Muscle layer of duodenum (tissue), 2 donors: ENCODE measurements around the gene KLC3.
A peak's percentile ranks its signal among the peaks of the same experiment; 100 is the strongest.

Experiments
- H3K27ac ChIP-seq: one replicate; pipeline ENCODE4 v1.7.0; 2013; ENCODE audit warnings: mild to moderate bottlenecking, low read length
- H3K27me3 ChIP-seq: one replicate; pipeline ENCODE4 v1.7.0; 2013; ENCODE audit warnings: low read depth, mild to moderate bottlenecking, control low read depth, low read length
- H3K36me3 ChIP-seq, 2 donors: one replicate each; pipeline ENCODE4 v1.7.0; 2013; ENCODE audit warnings: low read length in 2 of 2, control low read depth in 1 of 2, mild to moderate bottlenecking in 1 of 2; ENCODE audit not compliant: insufficient read depth in 2 of 2, control insufficient read depth in 1 of 2
- H3K4me1 ChIP-seq, 2 donors: one replicate each; pipeline ENCODE4 v1.7.0; 2013; ENCODE audit warnings: low read length in 2 of 2, mild to moderate bottlenecking in 2 of 2, control low read depth in 1 of 2, moderate library complexity in 1 of 2; ENCODE audit not compliant: insufficient read depth in 2 of 2, control insufficient read depth in 1 of 2
- H3K4me3 ChIP-seq, 2 donors: one replicate each; pipeline ENCODE4 v1.7.0; 2013; ENCODE audit warnings: low read length in 2 of 2, low read depth in 1 of 2, mild to moderate bottlenecking in 1 of 2
- H3K9me3 ChIP-seq, 2 donors: one replicate each; pipeline ENCODE4 v1.7.0; 2013; ENCODE audit warnings: low read length in 2 of 2, control low read depth in 1 of 2, mild to moderate bottlenecking in 1 of 2; ENCODE audit not compliant: control insufficient read depth in 1 of 2
- donor health status: healthy.

The KLC3 gene

GRCh38 chr19:45358213-45358792, 17.8 kb downstream of the KLC3 start:
- Histone ChIP-seq H3K27me3 (no peaks in the 10 kb centered on the region), H3K27ac (no peak overlapping the region), H3K4me1 (no peaks in the 10 kb centered on the region), H3K4me3 (no peak overlapping the region), H3K36me3 (peaks cover 22 to 48% of the 10 kb centered on the region in 2 donors), H3K9me3 (no peaks in the 10 kb centered on the region)

- peaks cover 17 to 43% of the 10 kb centered on the region in 2 donors for H3K36me3 ChIP-seq
Observed at GRCh38 chr19:45361608-45362007, 21.1 kb downstream of the KLC3 start.

DNA sequence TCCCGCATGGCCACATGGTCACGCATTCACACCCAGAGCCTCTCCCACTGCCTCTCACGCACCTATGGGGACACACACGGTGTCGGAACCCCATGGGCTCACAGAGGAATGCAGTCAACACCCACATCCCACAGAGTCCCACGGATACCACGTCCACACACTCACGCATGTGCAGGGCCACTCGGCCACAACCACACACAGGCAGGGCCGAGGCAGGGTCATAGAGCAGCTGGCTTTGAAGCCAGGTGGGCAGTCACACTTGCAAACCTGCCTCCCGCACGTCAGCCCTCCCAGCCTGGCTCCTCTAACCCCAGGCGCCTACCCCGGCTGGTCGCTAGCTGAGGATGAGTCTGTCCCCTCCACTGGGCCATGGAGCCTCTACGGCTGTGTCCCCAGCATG, 21.7 kb downstream of the KLC3 start:
- Histone ChIP-seq H3K27ac (no peak overlapping the region), H3K4me1 (no peaks in the 10 kb centered on the region), H3K27me3 (no peaks in the 10 kb centered on the region), H3K9me3 (no peaks in the 10 kb centered on the region), H3K4me3 (no peak overlapping the region), H3K36me3 (peaks cover 13 to 36% of the 10 kb centered on the region in 2 donors)

More at GRCh38 chr19:45361608-45362007, 21.1 kb downstream of the KLC3 start:
- H3K27me3 ChIP-seq = no peaks in the 10 kb centered on the region
- H3K4me1 ChIP-seq = no peaks in the 10 kb centered on the region
- no peaks in the 10 kb centered on the region for H3K9me3 ChIP-seq
- H3K27ac ChIP-seq = no peak overlapping the region
- no peak overlapping the region for H3K4me3 ChIP-seq

- Histone ChIP-seq H3K4me1 (no peaks in the 10 kb centered on the region), H3K36me3 (peaks cover 8 to 29% of the 10 kb centered on the region in 2 donors), H3K27ac (no peak overlapping the region), H3K9me3 (no peaks in the 10 kb centered on the region), H3K27me3 (no peaks in the 10 kb centered on the region), H3K4me3 (no peak overlapping the region)
Observed at GRCh38 chr19:45363861-45364459, 23.4 kb downstream of the KLC3 start.

DNA sequence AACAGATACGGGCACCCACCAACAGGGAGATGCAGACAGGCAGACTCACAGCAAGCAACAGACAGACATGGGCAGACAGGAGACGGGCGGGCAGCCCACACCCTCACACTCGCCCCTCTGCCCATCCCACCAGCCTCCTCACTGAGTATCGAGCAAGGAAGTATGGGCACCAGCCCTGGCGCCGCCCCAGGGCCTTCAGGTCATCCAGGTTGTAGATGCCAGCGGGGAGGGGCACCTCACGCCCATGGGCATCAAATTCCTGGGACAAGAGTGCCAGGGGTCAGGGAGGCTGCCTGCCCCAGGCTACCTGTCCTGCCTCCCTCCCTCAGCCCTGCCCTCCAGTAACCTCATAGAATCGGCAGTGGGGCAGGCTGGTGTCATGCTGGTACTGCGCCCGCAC, 24.1 kb downstream of the KLC3 start:
- no peaks in the 10 kb centered on the region for H3K9me3 ChIP-seq
- no peaks in the 10 kb centered on the region for H3K27me3 ChIP-seq
- H3K4me3 ChIP-seq = no peak overlapping the region
- peaks cover 7 to 29% of the 10 kb centered on the region in 2 donors for H3K36me3 ChIP-seq
- no peak overlapping the region for H3K27ac ChIP-seq
- peaks cover 0 to 3% of the 10 kb centered on the region in 2 donors for H3K4me1 ChIP-seq

DNA sequence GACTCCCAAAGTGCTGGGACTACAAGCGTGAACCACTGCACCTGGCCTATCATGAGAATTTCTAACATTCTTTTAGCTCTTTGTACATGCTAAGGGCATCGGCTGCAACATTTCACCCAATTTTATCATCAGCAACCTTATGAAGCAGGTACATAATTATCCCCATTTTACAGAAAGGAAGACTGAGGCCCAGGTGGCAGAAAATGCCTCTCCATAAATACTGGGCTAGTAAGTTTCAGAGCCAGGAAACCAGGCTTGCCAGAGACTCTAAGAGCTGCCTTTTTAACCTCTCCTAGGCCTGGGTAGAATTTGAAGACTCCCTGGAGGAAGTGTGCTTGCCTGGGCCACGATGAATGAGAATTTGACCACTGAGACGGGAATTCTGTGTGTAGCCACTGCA, 27.6 kb downstream of the KLC3 start:
- H3K4me1 ChIP-seq = peaks cover 0 to 5% of the 10 kb centered on the region in 2 donors
- no peaks in the 10 kb centered on the region for H3K27me3 ChIP-seq
- peaks cover 0 to 17% of the 10 kb centered on the region in 2 donors for H3K36me3 ChIP-seq
- no peak overlapping the region for H3K27ac ChIP-seq
- H3K4me3 ChIP-seq = no peak overlapping the region
- no peaks in the 10 kb centered on the region for H3K9me3 ChIP-seq

- Histone ChIP-seq H3K4me3 (no peak overlapping the region), H3K9me3 (no peaks in the 10 kb centered on the region), H3K4me1 (peaks cover 0 to 5% of the 10 kb centered on the region in 2 donors)
Observed at GRCh38 chr19:45368737-45369340, 28.3 kb downstream of the KLC3 start.

GRCh38 chr19:45370410-45371204, 30.1 kb downstream of the KLC3 start, which contains the start of gene ERCC2:
Gene ERCC2, minus strand, starts transcription at chr19:45370573. Its CDS starts 33 bp downstream, at chr19:45370540.
- Histone ChIP-seq H3K27me3 (no peaks in the 10 kb centered on the region), H3K4me1 (peaks cover 0 to 5% of the 10 kb centered on the region in 2 donors), H3K9me3 (no peaks in the 10 kb centered on the region), H3K4me3 (peak within 1 kb of the TSS; percentile 68 to 92), H3K36me3 (no peaks in the 10 kb centered on the region), H3K27ac (peak within 1 kb of the TSS; percentile 51)

More at GRCh38 chr19:45368737-45369340, 28.3 kb downstream of the KLC3 start:
- Histone ChIP-seq H3K27me3 (no peaks in the 10 kb centered on the region), H3K27ac (no peak overlapping the region), H3K36me3 (peaks cover 0 to 11% of the 10 kb centered on the region in 2 donors)

DNA sequence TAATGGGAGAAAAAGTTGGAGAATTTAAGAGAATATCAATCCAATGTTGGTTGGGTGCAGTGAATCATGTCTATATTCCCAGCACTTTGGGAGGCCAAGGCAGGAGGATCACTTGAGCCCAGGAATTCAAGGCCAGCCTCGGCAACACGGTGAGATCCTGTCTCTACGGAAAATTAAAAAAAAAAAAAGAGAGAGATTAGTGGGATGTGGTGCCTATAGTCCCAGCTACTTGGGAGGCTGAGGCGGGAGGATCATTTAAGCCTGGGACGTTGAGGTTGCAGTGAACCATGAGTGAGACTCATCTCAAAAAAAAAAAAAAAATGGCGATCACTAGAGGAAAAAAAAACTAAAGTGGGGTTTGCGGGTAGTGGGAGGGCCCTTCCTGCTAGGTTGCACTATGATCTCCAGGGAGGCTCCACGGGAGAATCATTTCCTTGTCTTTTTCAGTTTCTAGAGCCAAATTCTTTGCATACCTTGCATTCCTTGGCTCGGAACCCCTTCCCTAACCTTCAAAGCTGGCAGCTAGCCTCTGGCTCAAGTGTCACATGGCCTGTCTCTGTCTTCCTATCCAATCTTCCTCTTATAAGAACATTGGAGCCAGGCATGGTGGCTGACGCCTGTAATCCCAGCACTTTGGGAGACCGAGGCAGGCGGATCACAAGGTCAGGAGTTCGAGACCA, 35.6 kb downstream of the KLC3 start:
- H3K27me3 ChIP-seq = no peaks in the 10 kb centered on the region
- H3K4me1 ChIP-seq = no peaks in the 10 kb centered on the region
- no peaks in the 10 kb centered on the region for H3K36me3 ChIP-seq
- H3K27ac ChIP-seq = no peak overlapping the region
- no peaks in the 10 kb centered on the region for H3K9me3 ChIP-seq
- H3K4me3 ChIP-seq = no peak overlapping the region

DNA sequence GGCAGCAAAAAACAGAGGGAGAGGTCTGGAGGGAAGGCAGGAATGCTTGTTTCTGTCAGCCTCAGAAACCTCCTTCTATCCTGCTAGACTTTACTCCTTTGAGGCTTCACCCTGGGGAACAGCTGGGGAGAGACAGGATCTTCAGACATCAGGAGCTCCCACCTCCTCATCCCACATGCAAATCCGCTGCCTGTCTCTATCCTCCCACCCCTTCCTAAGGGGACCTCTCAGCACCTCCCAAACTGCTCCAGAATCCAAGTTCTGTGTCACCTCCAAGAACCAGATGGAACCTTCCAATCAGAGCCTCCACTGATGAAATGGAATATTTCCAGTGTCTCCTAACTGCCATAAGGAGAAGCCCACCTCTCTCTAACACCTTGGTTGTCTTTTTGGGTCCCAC, 39.6 kb downstream of the KLC3 start:
- Histone ChIP-seq H3K27me3 (peaks cover 4% of the 10 kb centered on the region), H3K27ac (no peak overlapping the region), H3K36me3 (no peaks in the 10 kb centered on the region), H3K4me3 (no peak overlapping the region), H3K9me3 (no peaks in the 10 kb centered on the region), H3K4me1 (no peaks in the 10 kb centered on the region)

DNA sequence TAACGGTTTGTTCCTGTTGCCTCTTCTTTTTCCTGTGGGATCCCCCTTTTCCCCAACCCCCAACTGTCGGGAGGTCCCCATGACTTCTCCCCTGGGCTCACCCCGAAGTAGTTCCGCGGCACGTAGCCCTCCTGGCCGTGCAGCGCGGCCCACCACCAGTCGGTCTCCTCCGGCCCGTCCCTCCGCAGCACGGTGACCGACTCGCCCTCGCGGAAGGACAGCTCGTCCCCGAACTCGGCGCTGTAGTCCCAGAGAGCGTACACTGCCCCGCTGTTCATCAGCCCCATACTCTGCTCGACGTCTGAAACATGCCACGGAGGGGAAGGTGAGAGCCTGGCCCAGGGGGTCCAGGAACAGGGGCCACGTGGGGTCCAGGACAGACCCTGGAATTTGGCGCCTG, 41.9 kb downstream of the KLC3 start:
- H3K4me3 ChIP-seq = no peak overlapping the region

More for the DNA sequence above, 41.9 kb downstream of the KLC3 start:
- Histone ChIP-seq H3K36me3 (no peaks in the 10 kb centered on the region), H3K4me1 (peaks cover 0 to 10% of the 10 kb centered on the region in 2 donors), H3K9me3 (no peaks in the 10 kb centered on the region), H3K27ac (no peak overlapping the region), H3K27me3 (peaks cover 16% of the 10 kb centered on the region)
